HAP-1 (cell line): Measurements from ENCODE around the gene LRRC51.
"Not testable (repeated sequence)": the region's sequence is repeated elsewhere in the genome, so short reads cannot be mapped to it uniquely, and the experiment has no call there.

Source experiments
- DNase-seq, 2 experiments: peaks; one replicate each; pipeline ENCODE4 v3.0.0-alpha.2; 2016 to 2020; ENCODE audit warnings: low spot score in 2 of 2
- H3K27me3 ChIP-seq: fragments of 250-450 bp; sonication (Bioruptor Pico); 2 replicates; pipeline ENCODE4 v1.5.1; 2020; ENCODE audit warnings: low read depth, mild to moderate bottlenecking, moderate library complexity
- H3K36me3 ChIP-seq: fragments of 250-450 bp; sonication (Bioruptor Pico); replicated peaks from 2 replicates; pipeline ENCODE4 v1.5.1; 2020; ENCODE audit warnings: mild to moderate bottlenecking
- H3K4me1 ChIP-seq: fragments of 250-450 bp; sonication (Bioruptor Pico); 2 replicates; pipeline ENCODE4 v1.5.1; 2020; ENCODE audit warnings: mild to moderate bottlenecking
- H3K4me3 ChIP-seq: fragments of 250-450 bp; sonication (Bioruptor Pico); 2 replicates; pipeline ENCODE4 v1.5.1; 2020; ENCODE audit warnings: mild to moderate bottlenecking, moderate library complexity
- H3K9me3 ChIP-seq: fragments of 250-450 bp; sonication (Bioruptor Pico); 2 replicates; pipeline ENCODE4 v1.5.1; 2020; ENCODE audit warnings: mild to moderate bottlenecking, moderate library complexity
- in situ Hi-C: fragments of 300-500 bp; cut with MboI; formaldehyde crosslinking; loops from 3 replicates; pipeline ENCODE4 v1.14.3; 2020; ENCODE audit warnings: low sequenced_read_pairs, inconsistent platforms, mixed read lengths

The LRRC51 gene

GRCh38 chr11:72125956-72126355, 45.3 kb downstream of the LRRC51 start:
- in situ Hi-C loops: no loop called here
- DNase-seq: no peak
- H3K27me3 ChIP-seq: no peaks in the 10 kb centered on the region
- peaks cover 9% of the 10 kb centered on the region for H3K9me3 ChIP-seq
- H3K4me3 ChIP-seq: no peak overlapping the region
- no peaks in the 10 kb centered on the region for H3K4me1 ChIP-seq
- no peaks in the 10 kb centered on the region for H3K36me3 ChIP-seq

- Histone ChIP-seq H3K4me1 (no peaks in the 10 kb centered on the region), H3K36me3 (no peaks in the 10 kb centered on the region), H3K4me3 (no peak overlapping the region), H3K27me3 (no peaks in the 10 kb centered on the region), H3K9me3 (peaks cover 9% of the 10 kb centered on the region)
- in situ Hi-C loops: no loop called here
- DNase-seq: no peak
These were observed 47.3 kb downstream of the LRRC51 start for GRCh38 chr11:72127923-72128322.

GRCh38 chr11:72129381-72129780, 48.7 kb downstream of the LRRC51 start:
- Histone ChIP-seq H3K36me3 (no peaks in the 10 kb centered on the region), H3K9me3 (peaks cover 9% of the 10 kb centered on the region), H3K27me3 (no peaks in the 10 kb centered on the region), H3K4me1 (no peaks in the 10 kb centered on the region), H3K4me3 (no peak overlapping the region)
- DNase-seq: no peak
- in situ Hi-C loops: no loop called here

DNA sequence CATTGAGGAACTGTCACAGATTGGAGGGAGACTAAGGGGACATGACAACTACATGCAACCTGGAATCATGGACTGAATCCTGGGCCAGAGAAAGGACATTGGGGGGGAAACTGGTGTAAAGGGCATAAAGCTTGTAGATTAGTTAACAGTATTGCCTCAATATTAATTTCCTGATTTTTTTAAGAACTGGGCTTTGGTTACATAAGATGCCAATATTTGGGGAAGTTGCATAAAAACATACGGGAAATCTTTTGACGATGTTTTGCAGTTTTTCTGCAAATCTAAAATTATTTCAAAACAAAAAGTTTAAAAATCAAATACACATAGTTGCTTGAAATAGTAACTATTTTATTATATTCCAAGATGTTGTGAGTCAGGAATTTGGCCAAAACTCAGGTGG, 52.0 kb downstream of the LRRC51 start:
- H3K4me1 ChIP-seq: no peaks in the 10 kb centered on the region
- no peak for DNase-seq
- in situ Hi-C loops: no loop called here
- H3K27me3 ChIP-seq: no peaks in the 10 kb centered on the region
- H3K4me3 ChIP-seq: no peak overlapping the region
- peaks cover 6% of the 10 kb centered on the region; the same call in 1 of the 2 replicates for H3K9me3 ChIP-seq
- H3K36me3 ChIP-seq: no peaks in the 10 kb centered on the region

DNA sequence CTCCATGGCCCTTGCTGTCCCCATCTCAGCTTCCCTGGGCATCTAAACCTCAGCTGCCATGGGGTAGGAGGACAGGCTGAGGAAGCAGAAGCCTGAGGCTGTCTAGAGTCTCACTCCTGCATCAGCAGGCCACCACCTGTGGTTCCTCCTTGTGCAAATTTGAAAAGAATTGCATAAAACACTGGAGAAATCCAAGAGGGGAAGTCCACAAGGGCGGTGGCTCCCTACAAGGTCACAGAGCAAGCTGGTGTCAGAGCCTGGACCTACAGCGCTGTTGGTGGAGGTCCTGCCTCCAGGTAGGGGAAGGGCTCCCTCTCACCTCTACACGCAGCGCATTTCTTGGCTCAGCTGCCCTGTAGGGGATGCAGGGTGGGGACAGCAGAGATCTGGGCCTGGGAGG, 54.8 kb downstream of the LRRC51 start, which contains the start of gene FOLR3:
FOLR3 (plus strand) TSS at position 253 of the 400 bp plus-strand sequence. CDS start 228 bp downstream, outside the sequence.
- in situ Hi-C loops, H3K4me1 ChIP-seq, H3K27me3 ChIP-seq, DNase-seq, H3K9me3 ChIP-seq, H3K4me3 ChIP-seq, H3K36me3 ChIP-seq: not testable (repeated sequence)

GRCh38 chr11:72135891-72136683, 55.4 kb downstream of the LRRC51 start:
- H3K27me3 ChIP-seq: no peaks in the 10 kb centered on the region
- in situ Hi-C loops: no loop called here
- DNase-seq: no peak
- H3K9me3 ChIP-seq: no peaks in the 10 kb centered on the region
- H3K36me3 ChIP-seq: no peaks in the 10 kb centered on the region
- no peaks in the 10 kb centered on the region for H3K4me1 ChIP-seq
- no peak overlapping the region for H3K4me3 ChIP-seq

- no peaks in the 10 kb centered on the region for H3K4me1 ChIP-seq
- in situ Hi-C loops: no loop called here
- DNase-seq: no peak
- no peaks in the 10 kb centered on the region for H3K27me3 ChIP-seq
- no peak overlapping the region for H3K4me3 ChIP-seq
- no peaks in the 10 kb centered on the region for H3K9me3 ChIP-seq
- H3K36me3 ChIP-seq: no peaks in the 10 kb centered on the region
These were observed 56.1 kb downstream of the LRRC51 start for GRCh38 chr11:72136684-72137262.

DNA sequence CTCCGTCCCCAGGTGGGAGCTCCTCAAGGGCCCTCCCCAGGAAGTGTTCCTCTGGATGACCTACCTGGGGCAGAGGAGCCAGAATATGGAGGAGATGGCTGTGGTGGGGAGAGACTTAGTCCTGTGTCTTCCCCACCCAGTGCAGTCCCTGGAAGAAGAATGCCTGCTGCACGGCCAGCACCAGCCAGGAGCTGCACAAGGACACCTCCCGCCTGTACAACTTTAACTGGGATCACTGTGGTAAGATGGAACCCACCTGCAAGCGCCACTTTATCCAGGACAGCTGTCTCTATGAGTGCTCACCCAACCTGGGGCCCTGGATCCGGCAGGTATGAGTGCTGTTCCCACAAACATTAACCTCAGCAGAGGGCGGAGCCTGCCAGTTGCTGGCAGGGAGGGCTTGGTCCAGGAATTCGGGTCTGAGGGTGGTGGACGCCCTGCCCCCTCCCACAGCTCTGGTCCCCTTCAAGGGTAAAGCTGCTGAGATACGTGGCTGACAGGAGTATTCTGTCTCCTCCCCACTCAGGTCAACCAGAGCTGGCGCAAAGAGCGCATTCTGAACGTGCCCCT, 58.3 kb downstream of the LRRC51 start:
- in situ Hi-C loops: no loop called here
- Histone ChIP-seq H3K36me3 (no peaks in the 10 kb centered on the region), H3K9me3 (no peaks in the 10 kb centered on the region), H3K27me3 (no peaks in the 10 kb centered on the region), H3K4me1 (no peaks in the 10 kb centered on the region), H3K4me3 (no peak overlapping the region)
- DNase-seq: no peak

DNA sequence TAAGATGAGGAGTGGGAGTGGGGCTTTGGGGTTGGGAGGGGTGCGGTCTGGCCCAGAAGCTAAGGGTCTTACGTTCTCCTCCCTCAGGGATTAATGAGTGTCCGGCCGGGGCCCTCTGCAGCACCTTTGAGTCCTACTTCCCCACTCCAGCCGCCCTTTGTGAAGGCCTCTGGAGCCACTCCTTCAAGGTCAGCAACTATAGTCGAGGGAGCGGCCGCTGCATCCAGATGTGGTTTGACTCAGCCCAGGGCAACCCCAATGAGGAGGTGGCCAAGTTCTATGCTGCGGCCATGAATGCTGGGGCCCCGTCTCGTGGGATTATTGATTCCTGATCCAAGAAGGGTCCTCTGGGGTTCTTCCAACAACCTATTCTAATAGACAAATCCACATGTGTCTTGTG, 58.9 kb downstream of the LRRC51 start:
- no peak for DNase-seq
- Histone ChIP-seq H3K4me1 (peaks cover under 1% of the 10 kb centered on the region; the same call in 1 of the 2 replicates), H3K9me3 (no peaks in the 10 kb centered on the region), H3K4me3 (no peak overlapping the region), H3K36me3 (no peaks in the 10 kb centered on the region), H3K27me3 (no peaks in the 10 kb centered on the region)
- in situ Hi-C loops: no loop called here

- DNase-seq: no peak
- in situ Hi-C loops: no loop called here
- H3K4me3 ChIP-seq: no peak overlapping the region
- no peaks in the 10 kb centered on the region for H3K27me3 ChIP-seq
- peaks cover 10% of the 10 kb centered on the region for H3K4me1 ChIP-seq
- no peaks in the 10 kb centered on the region for H3K36me3 ChIP-seq
- H3K9me3 ChIP-seq: no peaks in the 10 kb centered on the region
These were observed 60.0 kb downstream of the LRRC51 start for GRCh38 chr11:72140661-72141060.

DNA sequence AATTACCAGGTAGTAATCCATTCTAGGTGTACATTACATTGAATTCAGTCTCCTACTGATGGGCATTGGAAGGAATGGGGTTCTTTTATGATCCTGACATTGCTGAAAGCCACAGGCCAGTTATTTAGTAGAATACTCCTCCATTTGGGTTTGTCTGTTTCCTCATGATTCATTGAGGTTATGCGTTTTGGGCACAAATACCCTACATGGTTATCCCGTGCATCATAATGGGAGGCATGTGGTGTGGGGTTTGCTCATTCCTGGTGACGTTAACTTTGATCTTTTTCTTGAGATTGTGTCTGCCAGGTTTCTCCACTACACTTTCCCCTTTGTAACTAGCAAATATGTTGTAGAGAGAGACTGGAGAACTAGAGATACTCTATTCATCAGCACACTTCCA, 60.4 kb downstream of the LRRC51 start:
- in situ Hi-C loops: no loop called here
- H3K4me3 ChIP-seq: no peak overlapping the region
- H3K36me3 ChIP-seq: no peaks in the 10 kb centered on the region
- H3K27me3 ChIP-seq: no peaks in the 10 kb centered on the region
- peaks cover 10% of the 10 kb centered on the region for H3K4me1 ChIP-seq
- no peak for DNase-seq
- H3K9me3 ChIP-seq: no peaks in the 10 kb centered on the region

- H3K36me3 ChIP-seq, DNase-seq, in situ Hi-C loops, H3K4me3 ChIP-seq, H3K9me3 ChIP-seq, H3K4me1 ChIP-seq, H3K27me3 ChIP-seq: not testable (repeated sequence)
These were observed 61.4 kb downstream of the LRRC51 start for GRCh38 chr11:72142086-72142485.

DNA sequence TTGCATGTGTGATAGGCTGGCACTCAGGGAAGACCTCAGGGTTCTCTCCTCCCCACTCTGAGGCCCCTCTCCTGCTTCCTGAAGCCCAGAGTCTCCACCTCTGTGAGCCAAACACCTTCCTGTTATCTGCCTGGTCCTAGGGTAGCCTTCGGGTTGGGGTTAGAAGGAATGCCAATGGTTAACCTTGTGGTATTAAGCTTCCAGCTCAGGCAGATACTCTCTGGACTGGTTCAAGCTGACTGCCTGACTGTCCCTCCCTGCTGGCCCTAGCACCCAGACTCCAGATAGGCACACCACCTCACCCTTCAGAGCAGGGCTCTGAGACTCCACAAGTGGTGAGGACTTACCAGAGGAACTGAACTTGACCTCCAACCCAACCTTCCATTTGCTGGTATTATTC, 61.9 kb downstream of the LRRC51 start:
- DNase-seq, H3K4me3 ChIP-seq, in situ Hi-C loops, H3K27me3 ChIP-seq, H3K9me3 ChIP-seq, H3K4me1 ChIP-seq, H3K36me3 ChIP-seq: not testable (repeated sequence)

- in situ Hi-C loops: no loop called here
- DNase-seq: peak in 1 of 2 experiments; percentile 44
- no peaks in the 10 kb centered on the region for H3K27me3 ChIP-seq
- no peaks in the 10 kb centered on the region for H3K9me3 ChIP-seq
- peaks cover 10% of the 10 kb centered on the region for H3K4me1 ChIP-seq
- no peak overlapping the region for H3K4me3 ChIP-seq
- H3K36me3 ChIP-seq: no peaks in the 10 kb centered on the region; the same call in 1 of the 2 replicates
These were observed 64.3 kb downstream of the LRRC51 start for GRCh38 chr11:72144807-72145565.
